ENCODE measurements around the gene ZBTB1. TPM values are rescaled to one million over a fixed set of nuclear protein-coding genes. Genes with fewer than 3 reads are reported as not detected.

ZBTB1 gene
- total and polyA plus RNA-seq, 5 donors from 2014 or later = 53.5 to 167 (median 57.3) TPM

GRCh38 chr14:64465191-64465822 is 39.3 kb upstream of the ZBTB1 start, which contains the start of gene AKAP5:
TSS of gene AKAP5 (plus strand) at chr14:64465499. CDS start at chr14:64468395, 2,896 bp downstream.
- H3K4me3 Mint-ChIP-seq = peak within 1 kb of the TSS; percentile 88 to 94 (median 90)
- peaks cover 0 to 1% (median 0%) of the 10 kb centered on the region in 7 donors for H3K9me3 Mint-ChIP-seq
- H3K27ac Mint-ChIP-seq = peak within 1 kb of the TSS; percentile 75 to 80 (median 78)
- Histone ChIP-seq H3K27ac (ENCODE audit: insufficient read depth, low read length, poor library complexity, severe bottlenecking) (peak within 1 kb of the TSS; percentile 7), H3K9me3 (ENCODE audit: control insufficient read depth in 2 of 2, low read length in 2 of 2) (no peaks in the 10 kb centered on the region), H3K4me3 (ENCODE audit: low read depth, low read length) (peak within 1 kb of the TSS; percentile 77), H3K27me3 (ENCODE audit: control insufficient read depth, insufficient read depth, low read length) (no peaks in the 10 kb centered on the region), H3K36me3 (ENCODE audit: control insufficient read depth, insufficient read depth, low read length) (peaks cover 5% of the 10 kb centered on the region), H3K4me1 (ENCODE audit: control insufficient read depth, insufficient read depth, low read length, poor library complexity, severe bottlenecking) (peaks cover 38% of the 10 kb centered on the region)
- peak; percentile 81 for ATAC-seq (ENCODE audit: low read depth in 2 of 2)
- H3K27me3 Mint-ChIP-seq = no peaks in the 10 kb centered on the region
- H3K4me1 Mint-ChIP-seq = peaks cover 25 to 56% (median 39%) of the 10 kb centered on the region in 4 donors
- peak; percentile 56 to 68 (median 67) for DNase-seq
- H3K36me3 Mint-ChIP-seq = no peaks in the 10 kb centered on the region

DNA sequence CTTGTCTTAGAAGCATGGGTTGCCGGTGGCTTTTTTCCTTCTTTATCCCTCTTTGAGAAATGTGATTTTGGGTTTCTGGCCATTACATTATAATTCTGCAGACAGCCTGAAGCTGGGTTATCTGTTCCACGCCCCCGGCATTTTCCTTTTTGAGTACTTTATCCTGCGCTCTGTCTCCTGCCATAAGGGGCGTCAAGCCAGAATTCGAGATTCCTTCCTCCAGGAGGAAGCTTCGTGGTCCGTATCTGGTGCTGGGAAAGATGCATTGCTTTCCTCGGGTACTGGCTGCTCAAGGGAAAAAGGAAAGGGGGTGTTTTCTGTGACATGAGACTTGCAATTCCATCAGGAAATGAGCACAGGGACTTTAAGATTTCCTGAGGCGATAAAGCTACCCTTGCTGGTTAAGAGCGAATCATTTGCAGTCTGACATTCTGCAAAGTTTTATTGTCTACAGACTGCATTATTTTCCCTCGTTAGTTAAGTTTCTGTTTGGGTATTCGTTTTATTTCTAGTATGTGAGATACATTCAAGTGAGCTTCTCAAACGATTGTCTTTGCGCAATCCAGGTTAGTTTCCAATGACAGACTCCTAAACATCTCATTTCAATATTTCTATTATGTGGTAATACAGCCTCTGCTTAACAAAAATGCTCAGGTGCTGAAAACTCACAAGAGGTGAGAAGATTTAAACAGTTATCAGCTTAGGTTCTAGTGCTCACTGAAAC is 38.6 kb upstream of the ZBTB1 start:
- Histone ChIP-seq H3K27me3 (ENCODE audit: control insufficient read depth, insufficient read depth, low read length) (no peaks in the 10 kb centered on the region), H3K27ac (ENCODE audit: insufficient read depth, low read length, poor library complexity, severe bottlenecking) (peak overlapping the region; percentile 7), H3K9me3 (ENCODE audit: control insufficient read depth in 2 of 2, low read length in 2 of 2) (no peaks in the 10 kb centered on the region), H3K4me1 (ENCODE audit: control insufficient read depth, insufficient read depth, low read length, poor library complexity, severe bottlenecking) (peaks cover 38% of the 10 kb centered on the region), H3K36me3 (ENCODE audit: control insufficient read depth, insufficient read depth, low read length) (peaks cover 5% of the 10 kb centered on the region), H3K4me3 (ENCODE audit: low read depth, low read length) (peak overlapping the region; percentile 74)
- H3K4me1 Mint-ChIP-seq = peaks cover 25 to 52% (median 39%) of the 10 kb centered on the region in 4 donors
- ATAC-seq (ENCODE audit: low read depth in 2 of 2) (no peak), DNase-seq (peak in 1 of 3 donors; percentile 12)
- H3K36me3 Mint-ChIP-seq = no peaks in the 10 kb centered on the region
- H3K27me3 Mint-ChIP-seq = no peaks in the 10 kb centered on the region
- H3K9me3 Mint-ChIP-seq = peaks cover 0 to 1% (median 0%) of the 10 kb centered on the region in 7 donors
- H3K4me3 Mint-ChIP-seq = peak overlapping the region; percentile 82 to 94 (median 88)
- peak overlapping the region; percentile 75 to 80 (median 78) for H3K27ac Mint-ChIP-seq

DNA sequence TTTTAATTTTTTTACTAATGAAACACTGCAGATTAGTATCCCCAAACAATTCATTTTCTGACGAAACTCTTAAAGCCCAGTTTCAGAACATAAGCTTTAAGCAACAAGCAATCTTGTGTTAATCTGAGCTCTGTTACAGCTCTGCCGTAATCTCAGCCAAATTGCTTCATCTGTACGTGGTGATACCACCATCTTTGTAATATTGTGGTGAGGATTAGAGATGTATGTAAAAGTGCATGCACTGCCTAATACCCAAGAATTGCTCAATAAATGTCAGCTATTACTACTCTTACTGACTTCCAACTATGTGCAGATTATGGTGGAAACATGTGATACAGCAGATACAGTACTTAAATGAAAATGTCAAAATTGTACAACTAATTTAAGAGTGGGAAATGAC is 37.5 kb upstream of the ZBTB1 start:
- H3K4me3 Mint-ChIP-seq = peak overlapping the region in 2 of 4 donors; percentile 10 to 88
- H3K27ac ChIP-seq (ENCODE audit: insufficient read depth, low read length, poor library complexity, severe bottlenecking) = peak overlapping the region; percentile 28
- peak overlapping the region; percentile 20 for H3K4me3 ChIP-seq (ENCODE audit: low read depth, low read length)
- H3K27me3 Mint-ChIP-seq = no peaks in the 10 kb centered on the region
- peaks cover 29 to 56% (median 41%) of the 10 kb centered on the region in 4 donors for H3K4me1 Mint-ChIP-seq
- no peak for ATAC-seq (ENCODE audit: low read depth in 2 of 2)
- H3K27me3 ChIP-seq (ENCODE audit: control insufficient read depth, insufficient read depth, low read length) = no peaks in the 10 kb centered on the region
- peaks cover 4% of the 10 kb centered on the region for H3K36me3 ChIP-seq (ENCODE audit: control insufficient read depth, insufficient read depth, low read length)
- DNase-seq = no peak
- H3K36me3 Mint-ChIP-seq = no peaks in the 10 kb centered on the region
- peak overlapping the region in 1 of 3 donors; percentile 48 for H3K27ac Mint-ChIP-seq
- H3K9me3 ChIP-seq (ENCODE audit: control insufficient read depth in 2 of 2, low read length in 2 of 2) = no peaks in the 10 kb centered on the region
- H3K4me1 ChIP-seq (ENCODE audit: control insufficient read depth, insufficient read depth, low read length, poor library complexity, severe bottlenecking) = peaks cover 38% of the 10 kb centered on the region
- peaks cover 0 to 1% (median 0%) of the 10 kb centered on the region in 7 donors for H3K9me3 Mint-ChIP-seq

- H3K4me3 ChIP-seq (ENCODE audit: low read depth, low read length) = peak overlapping the region; percentile 20
- peak overlapping the region; percentile 28 for H3K27ac ChIP-seq (ENCODE audit: insufficient read depth, low read length, poor library complexity, severe bottlenecking)
- no peaks in the 10 kb centered on the region for H3K9me3 ChIP-seq (ENCODE audit: control insufficient read depth in 2 of 2, low read length in 2 of 2)
- peaks cover 3% of the 10 kb centered on the region for H3K36me3 ChIP-seq (ENCODE audit: control insufficient read depth, insufficient read depth, low read length)
- Mint-ChIP-seq H3K4me1 (peaks cover 29 to 56% (median 41%) of the 10 kb centered on the region in 4 donors), H3K36me3 (no peaks in the 10 kb centered on the region), H3K4me3 (peak overlapping the region in 2 of 4 donors; percentile 17 to 88), H3K9me3 (peaks cover 0 to 1% (median 0%) of the 10 kb centered on the region in 7 donors), H3K27ac (peak overlapping the region in 1 of 3 donors; percentile 8), H3K27me3 (no peaks in the 10 kb centered on the region)
- DNase-seq (no peak), ATAC-seq (ENCODE audit: low read depth in 2 of 2) (no peak)
- no peaks in the 10 kb centered on the region for H3K27me3 ChIP-seq (ENCODE audit: control insufficient read depth, insufficient read depth, low read length)
- H3K4me1 ChIP-seq (ENCODE audit: control insufficient read depth, insufficient read depth, low read length, poor library complexity, severe bottlenecking) = peaks cover 38% of the 10 kb centered on the region
Measured at GRCh38 chr14:64467566-64467965, 37.0 kb upstream of the ZBTB1 start.

DNA sequence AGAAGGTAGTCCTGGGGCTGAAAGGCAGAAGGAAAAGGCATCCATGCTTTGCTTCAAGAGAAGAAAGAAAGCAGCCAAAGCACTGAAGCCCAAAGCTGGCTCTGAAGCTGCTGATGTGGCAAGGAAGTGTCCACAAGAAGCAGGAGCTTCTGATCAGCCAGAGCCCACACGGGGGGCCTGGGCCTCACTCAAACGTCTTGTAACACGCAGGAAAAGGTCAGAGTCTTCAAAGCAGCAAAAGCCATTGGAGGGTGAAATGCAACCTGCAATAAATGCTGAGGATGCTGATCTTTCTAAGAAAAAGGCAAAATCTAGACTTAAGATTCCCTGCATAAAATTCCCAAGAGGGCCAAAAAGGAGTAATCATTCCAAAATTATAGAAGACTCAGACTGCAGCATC is 36.1 kb upstream of the ZBTB1 start:
- H3K4me1 ChIP-seq (ENCODE audit: control insufficient read depth, insufficient read depth, low read length, poor library complexity, severe bottlenecking) = peaks cover 38% of the 10 kb centered on the region
- H3K27ac ChIP-seq (ENCODE audit: insufficient read depth, low read length, poor library complexity, severe bottlenecking) = no peak overlapping the region
- DNase-seq = no peak
- H3K27ac Mint-ChIP-seq = peak overlapping the region in 1 of 3 donors; percentile 8
- H3K27me3 ChIP-seq (ENCODE audit: control insufficient read depth, insufficient read depth, low read length) = no peaks in the 10 kb centered on the region
- H3K4me3 ChIP-seq (ENCODE audit: low read depth, low read length) = no peak overlapping the region
- no peak overlapping the region for H3K4me3 Mint-ChIP-seq
- no peak for ATAC-seq (ENCODE audit: low read depth in 2 of 2)
- H3K36me3 Mint-ChIP-seq = no peaks in the 10 kb centered on the region
- H3K36me3 ChIP-seq (ENCODE audit: control insufficient read depth, insufficient read depth, low read length) = no peaks in the 10 kb centered on the region
- H3K9me3 ChIP-seq (ENCODE audit: control insufficient read depth in 2 of 2, low read length in 2 of 2) = no peaks in the 10 kb centered on the region
- peaks cover 0 to 1% (median 0%) of the 10 kb centered on the region in 7 donors for H3K9me3 Mint-ChIP-seq
- H3K4me1 Mint-ChIP-seq = peaks cover 29 to 58% (median 44%) of the 10 kb centered on the region in 4 donors
- H3K27me3 Mint-ChIP-seq = no peaks in the 10 kb centered on the region

GRCh38 chr14:64474041-64474440 is 30.5 kb upstream of the ZBTB1 start:
- ATAC-seq (ENCODE audit: low read depth in 2 of 2) (no peak), DNase-seq (no peak)
- H3K9me3 ChIP-seq (ENCODE audit: control insufficient read depth in 2 of 2, low read length in 2 of 2) = no peaks in the 10 kb centered on the region
- no peaks in the 10 kb centered on the region for H3K36me3 Mint-ChIP-seq
- H3K4me3 ChIP-seq (ENCODE audit: low read depth, low read length) = peak overlapping the region; percentile 10
- no peak overlapping the region for H3K4me3 Mint-ChIP-seq
- H3K9me3 Mint-ChIP-seq = peaks cover 0 to 1% (median 0%) of the 10 kb centered on the region in 7 donors
- H3K4me1 ChIP-seq (ENCODE audit: control insufficient read depth, insufficient read depth, low read length, poor library complexity, severe bottlenecking) = peaks cover 11% of the 10 kb centered on the region
- no peaks in the 10 kb centered on the region for H3K27me3 Mint-ChIP-seq
- no peaks in the 10 kb centered on the region for H3K27me3 ChIP-seq (ENCODE audit: control insufficient read depth, insufficient read depth, low read length)
- H3K27ac ChIP-seq (ENCODE audit: insufficient read depth, low read length, poor library complexity, severe bottlenecking) = no peak overlapping the region
- peaks cover 5% of the 10 kb centered on the region for H3K36me3 ChIP-seq (ENCODE audit: control insufficient read depth, insufficient read depth, low read length)
- H3K4me1 Mint-ChIP-seq = peaks cover 24 to 52% (median 38%) of the 10 kb centered on the region in 4 donors
- no peak overlapping the region for H3K27ac Mint-ChIP-seq

DNA sequence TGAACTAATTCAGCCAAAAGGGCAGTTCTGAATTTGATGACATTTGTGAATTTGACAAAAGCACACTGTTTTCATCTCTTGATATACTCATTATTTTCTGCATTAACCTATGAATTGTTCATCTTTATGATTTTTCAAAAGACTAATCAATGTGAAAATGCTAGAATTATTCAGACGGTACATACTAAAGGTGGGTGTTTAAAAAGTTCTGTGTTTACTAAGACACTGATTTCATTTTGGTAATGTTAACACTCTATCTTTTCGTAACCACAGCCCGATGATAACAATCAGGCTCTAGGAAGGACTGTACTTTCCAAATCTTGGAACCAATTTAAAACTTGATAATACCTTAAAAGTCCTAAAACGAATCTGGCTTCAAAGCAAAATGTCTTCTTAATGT is 29.9 kb upstream of the ZBTB1 start:
- H3K4me3 Mint-ChIP-seq = no peak overlapping the region
- no peaks in the 10 kb centered on the region for H3K36me3 Mint-ChIP-seq

More for the DNA sequence above, 29.9 kb upstream of the ZBTB1 start:
- Histone ChIP-seq H3K27ac (ENCODE audit: insufficient read depth, low read length, poor library complexity, severe bottlenecking) (no peak overlapping the region), H3K27me3 (ENCODE audit: control insufficient read depth, insufficient read depth, low read length) (no peaks in the 10 kb centered on the region), H3K9me3 (ENCODE audit: control insufficient read depth in 2 of 2, low read length in 2 of 2) (no peaks in the 10 kb centered on the region), H3K36me3 (ENCODE audit: control insufficient read depth, insufficient read depth, low read length) (peaks cover 10% of the 10 kb centered on the region), H3K4me1 (ENCODE audit: control insufficient read depth, insufficient read depth, low read length, poor library complexity, severe bottlenecking) (peaks cover 11% of the 10 kb centered on the region), H3K4me3 (ENCODE audit: low read depth, low read length) (no peak overlapping the region)
- Mint-ChIP-seq H3K9me3 (no peaks in the 10 kb centered on the region), H3K27me3 (no peaks in the 10 kb centered on the region), H3K27ac (peak overlapping the region in 1 of 3 donors; percentile 23), H3K4me1 (peaks cover 24 to 54% (median 38%) of the 10 kb centered on the region in 4 donors)
- DNase-seq (no peak), ATAC-seq (ENCODE audit: low read depth in 2 of 2) (no peak)

Measured in CD4-positive, CD25-positive, alpha-beta regulatory T cell (primary cell).